ENCODE measurements around the gene RUSF1. TPM values are rescaled to one million over a fixed set of nuclear protein-coding genes. Genes with fewer than 3 reads are reported as not detected.
"Not testable (repeated sequence)": the region's sequence is repeated elsewhere in the genome, so short reads cannot be mapped to it uniquely, and the experiment has no call there.

Gene RUSF1
- polyA plus RNA-seq, 3 donors = 87.9 to 98.1 (median 94.4) TPM

DNA sequence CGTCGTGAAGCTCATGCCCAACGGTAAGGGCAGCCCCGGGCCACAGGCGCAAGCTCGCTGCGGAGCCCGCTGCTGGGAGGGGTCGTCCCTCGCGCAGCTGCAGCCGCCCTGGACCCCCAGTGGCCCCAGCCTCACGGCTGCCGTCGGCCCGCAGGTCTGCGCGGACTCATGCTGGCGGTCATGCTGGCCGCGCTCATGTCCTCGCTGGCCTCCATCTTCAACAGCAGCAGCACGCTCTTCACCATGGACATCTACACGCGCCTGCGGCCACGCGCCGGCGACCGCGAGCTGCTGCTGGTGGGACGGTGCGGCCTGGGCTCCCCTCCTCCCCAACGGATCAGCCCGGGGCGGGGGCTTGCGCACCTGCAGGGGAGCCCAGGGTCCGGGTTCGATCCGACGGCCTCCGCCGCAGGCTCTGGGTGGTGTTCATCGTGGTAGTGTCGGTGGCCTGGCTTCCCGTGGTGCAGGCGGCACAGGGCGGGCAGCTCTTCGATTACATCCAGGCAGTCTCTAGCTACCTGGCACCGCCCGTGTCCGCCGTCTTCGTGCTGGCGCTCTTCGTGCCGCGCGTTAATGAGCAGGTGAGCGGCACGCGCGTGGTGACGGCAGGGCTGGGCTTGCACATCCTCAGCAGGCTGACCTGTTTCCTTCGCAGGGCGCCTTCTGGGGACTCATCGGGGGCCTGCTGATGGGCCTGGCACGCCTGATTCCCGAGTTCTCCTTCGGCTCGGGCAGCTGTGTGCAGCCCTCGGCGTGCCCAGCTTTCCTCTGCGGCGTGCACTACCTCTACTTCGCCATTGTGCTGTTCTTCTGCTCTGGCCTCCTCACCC is 19.5 kb downstream of the RUSF1 start:
- DNase-seq = no peak

DNA sequence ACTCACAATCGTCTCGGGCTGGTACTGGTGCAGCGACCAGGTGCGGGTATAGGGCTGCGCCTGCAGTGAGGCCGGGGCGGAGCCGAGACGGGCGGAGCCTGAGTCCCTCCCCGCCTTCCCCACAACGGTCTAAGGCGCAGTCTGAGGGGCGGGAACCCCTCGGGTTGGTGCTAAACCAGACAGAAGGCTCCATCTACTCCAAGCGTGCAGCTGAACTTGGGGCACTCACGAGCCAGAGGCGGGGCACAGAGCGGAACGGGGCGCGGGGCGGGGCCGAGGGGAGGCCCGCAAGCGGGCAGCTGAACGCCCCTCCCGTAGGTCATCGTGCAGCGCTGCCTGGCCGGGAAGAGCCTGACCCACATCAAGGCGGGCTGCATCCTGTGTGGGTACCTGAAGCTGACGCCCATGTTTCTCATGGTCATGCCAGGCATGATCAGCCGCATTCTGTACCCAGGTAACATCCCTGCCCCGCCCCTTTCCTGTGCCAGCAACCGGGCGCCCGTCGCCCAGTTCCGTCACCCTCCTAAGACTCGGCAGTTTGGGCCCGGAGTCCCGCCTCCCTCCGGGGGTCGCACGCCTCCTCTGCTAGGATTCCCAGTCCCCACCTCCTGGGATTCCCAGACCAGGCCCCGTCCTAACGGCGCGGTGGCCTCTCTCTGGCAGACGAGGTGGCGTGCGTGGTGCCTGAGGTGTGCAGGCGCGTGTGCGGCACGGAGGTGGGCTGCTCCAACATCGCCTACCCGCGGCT is 20.3 kb downstream of the RUSF1 start:
- peak; percentile 54 for DNase-seq

DNA sequence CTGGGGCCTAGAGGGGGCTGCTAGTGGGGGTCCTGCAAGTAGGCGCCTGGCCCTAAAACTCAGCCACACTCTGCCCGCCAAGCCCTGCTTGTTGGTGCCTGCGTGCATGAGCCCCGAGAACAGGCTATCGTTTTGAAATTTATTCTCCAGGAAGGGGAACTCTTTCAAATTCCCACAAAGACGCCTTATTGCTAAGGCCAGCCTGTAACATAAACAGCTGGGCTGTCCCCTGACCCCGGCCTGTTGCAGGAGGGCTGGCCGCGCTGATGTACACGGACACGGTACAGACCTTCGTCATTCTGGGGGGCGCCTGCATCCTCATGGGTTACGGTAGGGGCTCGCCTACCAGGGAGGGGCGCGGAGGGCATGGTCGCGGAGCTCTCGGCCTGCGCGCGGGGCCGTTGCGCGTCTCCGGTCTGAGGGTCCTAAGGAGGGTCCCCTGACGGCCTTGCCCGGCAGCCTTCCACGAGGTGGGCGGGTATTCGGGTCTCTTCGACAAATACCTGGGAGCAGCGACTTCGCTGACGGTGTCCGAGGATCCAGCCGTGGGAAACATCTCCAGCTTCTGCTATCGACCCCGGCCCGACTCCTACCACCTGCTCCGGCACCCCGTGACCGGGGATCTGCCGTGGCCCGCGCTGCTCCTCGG is 21.0 kb downstream of the RUSF1 start:
- DNase-seq = no peak

DNA sequence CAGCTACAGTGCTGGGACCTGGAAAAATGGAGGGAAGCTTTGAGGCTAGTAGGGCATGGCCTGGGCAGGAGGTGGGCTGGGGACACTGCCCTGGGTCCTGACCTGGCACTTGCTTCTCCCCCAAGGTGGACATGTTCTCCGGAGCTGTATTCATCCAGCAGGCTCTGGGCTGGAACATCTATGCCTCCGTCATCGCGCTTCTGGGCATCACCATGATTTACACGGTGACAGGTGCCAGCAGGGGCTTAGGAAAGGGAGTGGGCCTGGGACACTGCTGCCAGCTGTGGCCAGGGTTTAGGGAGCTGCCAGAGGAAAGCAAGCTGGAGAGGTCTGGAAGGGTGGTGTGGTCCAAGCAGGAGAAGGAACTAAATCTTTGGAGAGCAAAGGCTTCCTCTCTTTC is 22.1 kb downstream of the RUSF1 start:
- no peak for DNase-seq

DNA sequence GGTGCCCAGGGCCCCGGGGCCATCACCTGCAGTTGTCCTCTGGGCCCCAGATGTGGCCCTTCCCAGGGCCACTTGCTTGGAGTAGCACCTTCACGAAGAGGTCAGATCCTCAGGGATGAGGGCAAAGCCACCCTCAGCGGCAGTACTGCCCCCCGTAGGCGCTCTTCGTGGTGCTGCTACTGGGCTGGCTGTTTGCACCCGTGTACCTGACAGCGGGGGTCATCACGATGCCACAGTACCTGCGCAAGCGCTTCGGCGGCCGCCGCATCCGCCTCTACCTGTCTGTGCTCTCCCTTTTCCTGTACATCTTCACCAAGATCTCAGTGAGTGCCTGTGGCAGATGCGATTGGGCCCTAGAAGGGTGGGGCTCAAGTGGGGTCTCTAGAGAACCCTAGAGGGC is 22.6 kb downstream of the RUSF1 start:
- DNase-seq = no peak

DNA sequence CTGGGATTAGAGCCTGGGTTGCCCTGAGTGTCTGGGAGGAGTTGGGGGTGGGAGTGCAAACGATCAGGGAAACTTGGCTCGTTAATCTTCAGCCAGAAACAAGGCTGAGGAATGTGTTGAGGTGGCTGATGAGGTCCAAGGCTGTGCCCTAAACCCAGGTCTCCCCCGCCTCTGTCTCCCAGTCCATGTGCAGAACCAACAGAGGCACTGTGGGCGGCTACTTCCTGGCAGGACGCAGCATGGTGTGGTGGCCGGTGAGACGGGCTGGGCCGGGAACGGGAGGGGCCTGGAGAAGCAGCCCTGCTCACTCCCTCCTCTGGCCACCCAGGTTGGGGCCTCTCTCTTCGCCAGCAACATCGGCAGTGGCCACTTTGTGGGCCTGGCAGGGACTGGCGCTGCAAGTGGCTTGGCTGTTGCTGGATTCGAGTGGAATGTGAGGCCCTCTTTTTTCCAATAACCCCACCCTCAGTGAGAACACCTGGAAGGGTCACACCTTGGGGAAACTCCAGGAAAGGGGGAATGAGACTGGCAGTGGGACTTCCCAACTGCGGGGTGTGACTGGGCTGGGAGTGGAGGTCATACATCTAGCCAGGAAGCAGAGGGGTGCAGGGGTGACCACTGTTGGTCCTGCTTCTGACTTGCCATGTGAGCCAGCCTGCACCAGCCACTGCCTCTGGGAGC is 23.6 kb downstream of the RUSF1 start:
- no peak for DNase-seq

DNA sequence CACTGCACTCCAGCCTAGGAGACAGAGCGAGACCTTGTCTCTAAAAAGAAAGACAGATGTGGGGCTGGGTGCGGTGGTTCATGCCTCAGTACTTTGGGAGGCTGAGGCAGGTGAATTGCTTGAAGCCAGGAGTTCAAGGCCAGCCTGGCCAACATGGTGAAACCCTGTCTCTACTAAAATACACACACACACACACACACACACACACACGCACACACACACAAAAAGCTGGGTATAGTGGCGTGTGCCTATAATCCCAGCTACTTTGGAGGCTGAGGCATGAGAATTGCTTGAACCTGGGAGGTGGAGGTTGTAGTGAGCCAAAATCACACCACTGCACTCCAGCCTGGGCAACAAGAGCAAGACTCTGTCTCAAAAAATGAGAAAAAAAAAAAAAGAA is 24.1 kb downstream of the RUSF1 start:
- not testable (repeated sequence) for DNase-seq

DNA sequence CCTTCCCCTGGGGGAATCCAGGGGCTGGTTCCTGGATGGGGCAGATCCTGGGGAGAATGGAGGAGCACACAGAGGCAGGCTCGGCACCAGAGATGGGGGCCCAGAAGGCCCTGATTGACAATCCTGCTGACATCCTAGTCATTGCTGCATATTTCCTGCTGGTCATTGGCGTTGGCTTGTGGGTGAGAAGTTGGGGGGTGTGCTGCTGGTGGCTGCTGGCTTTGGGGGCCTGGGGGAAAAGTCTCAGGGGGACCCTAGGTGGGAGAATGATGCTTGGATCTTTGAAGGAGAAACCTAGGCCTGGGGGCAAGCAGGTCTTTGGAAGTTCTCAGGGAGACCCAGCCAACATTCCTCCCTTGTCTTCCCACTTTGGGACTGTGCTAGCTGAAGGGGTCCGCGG is 25.1 kb downstream of the RUSF1 start, which contains the start of gene SLC5A2:
Gene SLC5A2, plus strand, starts transcription at position 43 of the 400 bp plus-strand sequence. Its CDS starts 14 bp downstream, at position 57.
- no peak for DNase-seq

DNA sequence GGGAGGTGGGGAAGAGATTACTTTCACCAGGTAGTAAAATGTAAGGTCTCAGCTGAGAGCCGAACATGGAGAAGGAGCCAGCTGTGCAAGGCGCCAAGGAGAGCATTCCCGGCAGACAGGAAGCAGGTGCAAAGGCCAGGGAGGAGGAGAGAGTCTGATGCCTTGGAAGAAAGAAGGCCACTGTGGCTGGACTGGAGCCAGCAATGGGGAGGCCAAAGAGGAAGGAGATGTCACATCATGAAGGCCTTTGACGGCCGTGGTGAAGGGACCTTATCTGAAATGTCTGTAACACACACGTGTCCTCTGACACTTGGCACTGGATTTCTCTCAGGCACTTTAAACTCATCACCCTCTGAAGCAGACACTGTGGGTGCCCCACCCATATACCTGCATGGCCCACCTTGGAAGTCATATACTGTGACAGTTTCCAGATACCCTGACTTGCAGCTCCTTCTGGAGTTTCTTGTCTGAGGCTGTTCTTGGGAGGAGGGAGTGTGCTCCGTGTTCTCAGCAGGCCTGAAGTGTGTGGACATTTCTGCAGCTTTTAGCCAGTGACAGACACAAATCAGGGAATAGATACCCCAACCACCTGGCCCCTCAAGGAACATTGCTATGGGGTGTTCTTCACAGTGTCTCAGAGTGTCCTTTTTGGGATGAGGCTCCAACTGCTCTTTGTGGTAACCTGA is 27.2 kb downstream of the RUSF1 start:
- no peak for DNase-seq

DNA sequence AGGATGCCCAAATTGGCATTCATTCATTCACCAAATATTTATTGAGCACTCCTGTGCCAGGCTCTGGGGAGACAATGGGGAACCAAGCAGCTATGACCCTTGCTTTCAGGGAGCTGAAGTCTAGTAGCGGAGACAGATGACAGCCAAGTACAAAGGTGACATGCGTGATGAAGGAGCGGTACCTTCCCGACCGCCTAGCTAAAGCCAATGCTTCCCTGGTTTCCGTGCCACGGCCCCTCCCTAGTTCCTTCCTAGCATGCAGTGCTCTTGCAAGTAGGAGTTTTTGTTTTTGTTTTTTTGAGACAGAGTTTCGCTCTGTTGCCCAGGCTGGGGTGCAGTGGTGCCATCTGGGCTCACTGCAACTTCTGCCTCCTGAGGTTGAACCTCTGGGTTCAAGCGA is 28.4 kb downstream of the RUSF1 start:
- no peak for DNase-seq

DNA sequence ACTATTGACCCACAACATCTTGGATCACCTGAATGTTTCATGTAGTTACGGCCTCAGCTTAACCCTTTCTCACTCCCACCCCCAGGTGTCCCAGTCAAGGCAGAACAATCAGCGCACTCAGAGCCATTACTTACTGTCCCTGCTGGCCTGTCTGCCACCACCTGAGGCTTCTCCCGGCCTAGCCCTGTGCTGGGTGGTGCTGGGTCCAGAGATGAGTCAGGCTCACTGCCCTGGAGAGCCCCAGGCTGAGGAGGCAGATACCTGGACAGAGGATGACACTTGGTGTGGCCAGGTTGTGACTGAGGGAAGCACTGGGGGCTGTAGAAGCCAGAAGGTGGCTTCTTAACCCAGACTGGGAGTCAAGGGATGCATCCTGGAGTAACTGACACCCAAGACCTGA is 29.2 kb downstream of the RUSF1 start:
- no peak for DNase-seq

DNA sequence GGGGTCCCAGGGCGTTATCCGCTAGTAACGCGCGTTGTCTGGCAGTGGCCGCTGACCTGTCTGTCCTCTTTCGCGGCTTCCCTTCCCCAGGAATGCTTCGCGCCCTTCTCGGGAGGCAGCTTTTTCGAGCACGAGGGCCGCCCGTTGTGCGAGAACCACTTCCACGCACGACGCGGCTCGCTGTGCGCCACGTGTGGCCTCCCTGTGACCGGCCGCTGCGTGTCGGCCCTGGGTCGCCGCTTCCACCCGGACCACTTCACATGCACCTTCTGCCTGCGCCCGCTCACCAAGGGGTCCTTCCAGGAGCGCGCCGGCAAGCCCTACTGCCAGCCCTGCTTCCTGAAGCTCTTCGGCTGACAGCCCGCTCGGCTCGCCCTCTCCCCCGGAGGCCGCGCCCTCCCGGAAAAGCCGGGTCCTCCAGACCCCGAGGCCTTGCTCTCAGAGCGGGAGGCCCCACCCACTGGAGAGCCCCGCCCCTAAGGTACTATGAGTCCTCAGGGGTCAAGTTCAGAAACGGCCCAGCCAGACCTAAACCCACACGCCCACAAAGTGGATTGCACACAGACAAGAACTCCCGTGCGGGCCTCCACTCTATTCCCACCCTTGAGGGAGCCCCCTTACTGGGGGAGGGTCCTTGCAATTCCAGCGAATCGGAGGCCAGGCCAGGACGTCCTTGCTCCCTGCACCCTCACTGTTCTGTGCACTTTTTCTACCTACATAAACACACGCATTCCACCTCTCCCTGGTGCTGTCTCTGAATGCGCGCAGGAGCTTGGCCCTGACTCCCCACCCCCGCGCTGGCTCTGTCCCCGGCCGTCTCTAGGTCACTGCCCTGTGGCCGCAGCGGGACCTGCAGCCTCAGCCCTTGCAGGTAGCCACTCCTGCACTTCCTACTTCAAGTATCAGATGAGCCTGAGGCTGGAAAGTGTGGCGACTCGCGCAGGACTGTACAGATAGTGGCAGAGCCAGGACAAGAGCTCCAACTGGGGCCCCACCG is 30.7 kb downstream of the RUSF1 start:
- peak; percentile 49 for DNase-seq

DNA sequence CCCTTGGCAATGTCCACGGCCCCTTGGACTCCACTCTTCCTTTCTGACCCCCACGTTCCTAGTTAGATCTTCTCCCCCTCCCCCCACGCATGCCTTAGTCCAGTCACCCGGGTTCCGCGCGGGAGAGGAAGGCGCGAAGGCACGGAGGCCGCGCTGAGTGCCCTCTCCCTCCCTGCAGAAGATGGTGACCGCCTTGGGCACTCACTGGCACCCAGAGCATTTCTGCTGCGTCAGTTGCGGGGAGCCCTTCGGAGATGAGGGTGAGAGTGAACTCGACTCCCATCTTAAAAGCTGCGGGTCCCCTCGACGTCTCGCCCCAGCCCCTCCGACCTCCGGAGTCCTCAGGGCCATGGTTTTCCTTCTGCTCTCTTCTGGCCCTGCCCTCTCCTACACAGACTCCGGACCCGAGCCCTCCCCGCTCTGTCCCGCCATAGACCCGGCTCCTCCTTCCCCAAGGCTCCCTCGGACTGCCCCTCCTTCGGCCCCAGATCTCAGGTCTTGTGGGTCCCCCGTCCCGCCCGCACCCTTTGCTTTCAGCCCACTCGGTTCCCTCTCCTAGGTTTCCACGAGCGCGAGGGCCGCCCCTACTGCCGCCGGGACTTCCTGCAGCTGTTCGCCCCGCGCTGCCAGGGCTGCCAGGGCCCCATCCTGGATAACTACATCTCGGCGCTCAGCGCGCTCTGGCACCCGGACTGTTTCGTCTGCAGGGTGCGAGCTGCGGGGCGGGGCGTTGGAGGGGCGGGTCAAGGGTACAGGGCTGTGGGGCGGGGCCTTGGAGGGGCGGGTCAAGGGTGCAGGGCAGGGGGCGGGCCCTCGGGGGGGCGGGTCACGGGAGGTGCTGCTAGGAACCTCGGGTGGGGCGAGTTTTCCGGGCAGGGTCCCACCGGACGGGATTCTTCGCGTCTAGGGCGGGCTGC is 31.6 kb downstream of the RUSF1 start:
- DNase-seq = no peak

DNA sequence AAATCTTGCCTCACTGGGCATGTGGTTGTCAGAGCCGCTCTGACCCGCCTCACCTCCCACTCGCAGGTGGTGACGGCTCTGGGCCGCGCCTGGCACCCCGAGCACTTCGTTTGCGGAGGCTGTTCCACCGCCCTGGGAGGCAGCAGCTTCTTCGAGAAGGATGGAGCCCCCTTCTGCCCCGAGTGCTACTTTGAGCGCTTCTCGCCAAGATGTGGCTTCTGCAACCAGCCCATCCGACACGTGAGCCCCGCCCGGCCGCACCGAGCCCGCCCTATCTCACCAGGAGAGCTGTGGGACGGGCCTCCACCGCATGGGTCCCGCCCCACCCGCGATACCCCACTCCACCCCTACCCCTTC is 32.3 kb downstream of the RUSF1 start:
- no peak for DNase-seq

DNA sequence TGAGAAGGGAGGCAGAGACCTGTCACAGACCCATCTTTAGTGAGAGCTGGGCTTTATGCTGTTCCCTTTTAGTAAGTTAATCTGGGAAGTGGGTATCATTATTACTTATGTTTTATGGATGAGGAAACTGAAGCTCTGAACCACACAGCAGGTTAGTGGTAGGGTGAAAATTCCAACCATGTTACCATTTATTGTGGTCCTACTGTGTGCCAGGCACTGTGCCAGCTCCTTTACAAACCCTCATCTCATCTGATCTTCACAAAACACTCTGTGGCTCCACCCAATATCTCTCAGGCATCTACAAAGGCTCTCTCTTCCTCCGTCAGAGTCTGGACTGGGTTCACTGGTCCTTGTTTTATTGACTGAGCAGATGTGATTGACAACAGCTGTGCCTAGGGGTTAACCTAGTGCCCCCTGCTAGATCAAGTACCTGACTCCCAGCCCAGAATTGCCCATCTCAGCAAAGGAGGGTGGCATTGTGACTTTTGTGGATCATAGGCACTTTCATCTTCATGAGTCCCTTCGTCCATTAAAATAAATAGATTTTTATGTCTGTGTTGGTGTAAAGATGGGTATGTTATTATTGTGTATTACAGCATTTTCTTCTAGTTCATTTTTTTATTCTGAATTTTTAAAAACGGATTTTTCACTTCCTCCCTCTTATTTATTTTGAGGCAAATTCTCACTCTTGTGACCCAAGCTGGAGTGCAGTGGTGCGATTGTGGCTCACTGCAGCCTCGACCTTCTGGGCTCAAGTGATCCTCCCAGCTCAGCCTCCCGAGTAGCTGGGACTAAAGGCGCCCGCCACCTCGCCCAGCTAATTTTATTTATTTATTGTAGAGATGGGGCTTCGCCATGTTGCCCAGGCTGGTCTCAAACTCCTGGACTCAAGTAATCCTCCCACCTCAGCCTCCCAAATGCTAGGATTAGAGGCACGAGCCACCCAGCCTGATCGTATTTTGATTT is 33.1 kb downstream of the RUSF1 start:
- DNase-seq = no peak

DNA sequence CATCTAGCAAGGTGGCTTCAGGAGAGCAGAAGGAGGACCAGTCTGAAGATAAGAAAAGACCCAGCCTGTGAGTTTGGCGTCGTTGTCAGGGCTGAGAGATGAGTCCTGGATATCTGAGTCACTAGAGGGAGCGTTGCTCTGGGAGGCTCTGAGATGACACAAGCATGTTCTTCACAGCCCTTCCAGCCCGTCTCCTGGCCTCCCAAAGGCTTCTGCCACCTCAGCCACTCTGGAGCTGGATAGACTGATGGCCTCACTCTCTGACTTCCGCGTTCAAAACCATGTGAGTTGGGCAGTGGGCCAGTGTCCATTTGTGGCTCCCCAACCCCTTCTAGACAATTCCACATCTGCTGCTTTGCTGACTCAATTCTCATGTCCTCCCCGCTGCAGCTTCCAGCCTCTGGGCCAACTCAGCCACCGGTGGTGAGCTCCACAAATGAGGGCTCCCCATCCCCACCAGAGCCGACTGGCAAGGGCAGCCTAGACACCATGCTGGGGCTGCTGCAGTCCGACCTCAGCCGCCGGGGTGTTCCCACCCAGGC is 33.9 kb downstream of the RUSF1 start:
- DNase-seq = no peak

DNA sequence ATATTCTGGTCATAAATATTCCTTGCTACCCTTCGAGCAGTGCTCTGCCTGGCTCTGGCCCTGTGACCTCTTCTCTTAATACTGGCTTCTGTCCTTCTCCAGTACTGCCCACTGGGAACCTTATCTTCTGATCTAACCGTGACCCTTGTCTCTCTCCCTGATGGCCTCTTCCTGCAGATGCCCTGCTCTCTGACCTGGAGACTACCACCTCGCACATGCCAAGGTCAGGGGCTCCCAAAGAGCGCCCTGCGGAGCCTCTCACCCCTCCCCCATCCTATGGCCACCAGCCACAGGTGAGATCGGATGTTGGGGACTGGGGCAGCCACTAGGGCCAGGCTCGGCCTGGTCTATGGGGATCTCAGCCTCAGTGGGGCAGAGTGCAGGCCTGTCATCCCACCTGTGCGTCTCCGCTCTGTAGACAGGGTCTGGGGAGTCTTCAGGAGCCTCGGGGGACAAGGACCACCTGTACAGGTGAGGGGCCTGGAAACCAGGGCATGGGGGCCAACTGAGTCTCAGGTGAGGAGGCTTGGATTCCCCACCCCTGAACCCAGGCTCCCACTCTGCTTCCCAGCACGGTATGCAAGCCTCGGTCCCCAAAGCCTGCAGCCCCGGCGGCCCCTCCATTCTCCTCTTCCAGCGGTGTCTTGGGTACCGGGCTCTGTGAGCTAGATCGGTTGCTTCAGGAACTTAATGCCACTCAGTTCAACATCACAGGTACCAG is 34.8 kb downstream of the RUSF1 start:
- no peak for DNase-seq
